ENCODE data around the gene EPHA8. TPM values are rescaled to one million over a fixed set of nuclear protein-coding genes. Genes with fewer than 3 reads are reported as not detected.
A peak's percentile ranks its signal among the peaks of the same experiment; 100 is the strongest.

The EPHA8 gene
- polyA plus RNA-seq, 1 donor (not counting 4 experiments of a cell fraction or from before 2014, with no cell fraction given): 1.0 TPM

DNA sequence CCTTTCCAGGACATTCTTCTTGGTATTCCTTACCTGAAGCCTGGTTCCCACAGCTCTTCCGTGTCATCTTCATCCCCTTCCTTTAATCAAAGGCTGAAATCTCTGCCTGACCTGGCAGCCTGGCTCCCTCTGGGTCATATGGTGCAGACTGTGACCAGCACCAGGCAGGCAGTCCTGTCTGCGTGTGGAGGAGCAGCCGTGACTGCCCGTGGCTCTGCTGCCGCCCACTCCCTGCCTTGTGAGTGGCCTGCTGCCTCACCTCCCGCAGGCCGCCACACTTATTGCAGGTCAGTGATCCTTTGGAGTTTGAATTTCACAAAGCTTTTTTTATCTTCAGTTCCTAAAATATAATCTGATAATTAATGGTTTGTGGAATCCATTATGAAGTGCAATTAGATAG lies 36.2 kb upstream of the EPHA8 start:
- Histone ChIP-seq H2AFZ (ENCODE audit: control insufficient read depth, low read length) (no peak overlapping the region), H3K4me3 (ENCODE audit: control insufficient read depth in 2 of 3, extremely low read depth in 1 of 3, insufficient read depth in 2 of 3, low read depth in 1 of 3, low read length in 3 of 3) (no peak overlapping the region), H3K9ac (ENCODE audit: control insufficient read depth, extremely low read depth, insufficient read depth, low read length) (no peak overlapping the region), H3K27me3 (ENCODE audit: control insufficient read depth, extremely low read depth, insufficient read depth, low read length) (no peaks in the 10 kb centered on the region), H3K27ac (ENCODE audit: control insufficient read depth, insufficient read depth, low read length) (no peak overlapping the region), H3K36me3 (ENCODE audit: control insufficient read depth in 2 of 2, extremely low read depth in 1 of 2, insufficient read depth in 2 of 2, low read length in 2 of 2) (peaks cover 19 to 23% of the 10 kb centered on the region in 2 experiments), H4K20me1 (ENCODE audit: control insufficient read depth, extremely low read depth, insufficient read depth, low read length) (no peaks in the 10 kb centered on the region), H3K79me2 (ENCODE audit: control insufficient read depth, insufficient read depth, low read length) (no peaks in the 10 kb centered on the region), H3K9me3 (ENCODE audit: control insufficient read depth, low read depth, low read length) (no peaks in the 10 kb centered on the region), H3K4me1 (ENCODE audit: control insufficient read depth, extremely low read depth, insufficient read depth, low read length) (no peaks in the 10 kb centered on the region), H3K4me2 (ENCODE audit: control insufficient read depth, extremely low read depth, insufficient read depth, low read depth, low read length) (no peak overlapping the region), H3K9me1 (ENCODE audit: control insufficient read depth, extremely low read depth, insufficient read depth, low read length) (no peaks in the 10 kb centered on the region)
- no peak for DNase-seq (ENCODE audit: low read depth, low spot score)
- TF ChIP-seq, protein P1, sequence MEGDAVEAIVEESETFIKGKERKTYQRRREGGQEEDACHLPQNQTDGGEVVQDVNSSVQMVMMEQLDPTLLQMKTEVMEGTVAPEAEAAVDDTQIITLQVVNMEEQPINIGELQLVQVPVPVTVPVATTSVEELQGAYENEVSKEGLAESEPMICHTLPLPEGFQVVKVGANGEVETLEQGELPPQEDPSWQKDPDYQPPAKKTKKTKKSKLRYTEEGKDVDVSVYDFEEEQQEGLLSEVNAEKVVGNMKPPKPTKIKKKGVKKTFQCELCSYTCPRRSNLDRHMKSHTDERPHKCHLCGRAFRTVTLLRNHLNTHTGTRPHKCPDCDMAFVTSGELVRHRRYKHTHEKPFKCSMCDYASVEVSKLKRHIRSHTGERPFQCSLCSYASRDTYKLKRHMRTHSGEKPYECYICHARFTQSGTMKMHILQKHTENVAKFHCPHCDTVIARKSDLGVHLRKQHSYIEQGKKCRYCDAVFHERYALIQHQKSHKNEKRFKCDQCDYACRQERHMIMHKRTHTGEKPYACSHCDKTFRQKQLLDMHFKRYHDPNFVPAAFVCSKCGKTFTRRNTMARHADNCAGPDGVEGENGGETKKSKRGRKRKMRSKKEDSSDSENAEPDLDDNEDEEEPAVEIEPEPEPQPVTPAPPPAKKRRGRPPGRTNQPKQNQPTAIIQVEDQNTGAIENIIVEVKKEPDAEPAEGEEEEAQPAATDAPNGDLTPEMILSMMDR (optimal IDR thresholded peaks at IDR 0.05 in 1 of 3, IDR thresholded peaks at IDR 0.05 in 1 of 3, conservative IDR thresholded peaks at IDR 0.05 in 1 of 3; ENCODE audit: extremely low read depth in 1 of 3, insufficient read depth in 2 of 3, low read length in 3 of 3): no peak
- no peak for TF ChIP-seq EZH2 (IDR thresholded peaks at IDR 0.05; ENCODE audit: low read length)
- dilution Hi-C loops (cut with MboI; ENCODE audit: extremely low pct_ligation_motif_present, low sequenced_read_pairs): no loop called here
- no peak for FAIRE-seq

- H3K9me1 ChIP-seq (ENCODE audit: control insufficient read depth, extremely low read depth, insufficient read depth, low read length): no peaks in the 10 kb centered on the region
- no peak overlapping the region for H3K27ac ChIP-seq (ENCODE audit: control insufficient read depth, insufficient read depth, low read length)
- dilution Hi-C loops (cut with MboI; ENCODE audit: extremely low pct_ligation_motif_present, low sequenced_read_pairs): no loop called here
- TF ChIP-seq EZH2 (IDR thresholded peaks at IDR 0.05; ENCODE audit: low read length): no peak
- TF ChIP-seq, protein P1 (optimal IDR thresholded peaks at IDR 0.05 in 1 of 3, IDR thresholded peaks at IDR 0.05 in 1 of 3, conservative IDR thresholded peaks at IDR 0.05 in 1 of 3; ENCODE audit: extremely low read depth in 1 of 3, insufficient read depth in 2 of 3, low read length in 3 of 3): peak in 1 of 3 experiments; percentile 22
- H3K4me3 ChIP-seq (ENCODE audit: control insufficient read depth in 2 of 3, extremely low read depth in 1 of 3, insufficient read depth in 2 of 3, low read depth in 1 of 3, low read length in 3 of 3): no peak overlapping the region
- no peak overlapping the region for H2AFZ ChIP-seq (ENCODE audit: control insufficient read depth, low read length)
- H3K27me3 ChIP-seq (ENCODE audit: control insufficient read depth, extremely low read depth, insufficient read depth, low read length): no peaks in the 10 kb centered on the region
- FAIRE-seq: no peak
- H3K4me2 ChIP-seq (ENCODE audit: control insufficient read depth, extremely low read depth, insufficient read depth, low read depth, low read length): no peak overlapping the region
- no peaks in the 10 kb centered on the region for H3K79me2 ChIP-seq (ENCODE audit: control insufficient read depth, insufficient read depth, low read length)
- peaks cover 16 to 22% of the 10 kb centered on the region in 2 experiments for H3K36me3 ChIP-seq (ENCODE audit: control insufficient read depth in 2 of 2, extremely low read depth in 1 of 2, insufficient read depth in 2 of 2, low read length in 2 of 2)
- no peak overlapping the region for H3K9ac ChIP-seq (ENCODE audit: control insufficient read depth, extremely low read depth, insufficient read depth, low read length)
- H4K20me1 ChIP-seq (ENCODE audit: control insufficient read depth, extremely low read depth, insufficient read depth, low read length): no peaks in the 10 kb centered on the region
- no peaks in the 10 kb centered on the region for H3K4me1 ChIP-seq (ENCODE audit: control insufficient read depth, extremely low read depth, insufficient read depth, low read length)
- DNase-seq (ENCODE audit: low read depth, low spot score): no peak
- H3K9me3 ChIP-seq (ENCODE audit: control insufficient read depth, low read depth, low read length): no peaks in the 10 kb centered on the region
Observed at GRCh38 chr1:22527555-22528296, 35.6 kb upstream of the EPHA8 start.

Measured in keratinocyte (primary cell).